Neural cell (in vitro differentiated cells): Measurements from ENCODE around the gene TMEM11. TPM values are rescaled to one million over a fixed set of nuclear protein-coding genes. Genes with fewer than 3 reads are reported as not detected.

Source experiments
- H2AFZ ChIP-seq: fragments of 200-600, 300-800 bp; sonication (generic), shearing (Covaris generic); 2 replicates; pipeline ENCODE4 v1.6.0; 2014; ENCODE audit warnings: low read depth, mild to moderate bottlenecking, antibody characterized with exemption, low read length, moderate library complexity
- H3F3A ChIP-seq: fragments of 200-600 bp; shearing (Covaris generic); 2 replicates; pipeline ENCODE4 v1.6.1; 2016; ENCODE audit warnings: mild to moderate bottlenecking, moderate library complexity, mixed read lengths, antibody characterized with exemption, low read length; ENCODE audit not compliant: insufficient read depth, poor library complexity, severe bottlenecking
- H3K27ac ChIP-seq: fragments of 200-600, 300-800 bp; sonication (generic), shearing (Covaris generic); 2 replicates; pipeline ENCODE4 v1.5.1; 2014; ENCODE audit warnings: mild to moderate bottlenecking, low read length, moderate library complexity
- H3K27me3 ChIP-seq: fragments of 300-800, 200-600 bp; sonication (generic), shearing (Covaris generic); 2 replicates; pipeline ENCODE4 v1.6.0; 2014; ENCODE audit warnings: mild to moderate bottlenecking, low read depth, low read length, moderate library complexity; ENCODE audit not compliant: insufficient read depth
- H3K36me3 ChIP-seq: fragments of 300-800, 200-600 bp; sonication (generic), shearing (Covaris generic); 2 replicates; pipeline ENCODE4 v1.5.1; 2014; ENCODE audit warnings: mild to moderate bottlenecking, antibody characterized with exemption, low read length, moderate library complexity; ENCODE audit not compliant: insufficient read depth
- H3K4me2 ChIP-seq: fragments of 300-800, 200-600 bp; sonication (generic), shearing (Covaris generic); 2 replicates; pipeline ENCODE4 v1.6.0; 2014; ENCODE audit warnings: mild to moderate bottlenecking, low read length
- H3K4me3 ChIP-seq: fragments of 300-800, 200-600 bp; sonication (generic), shearing (Covaris generic); 2 replicates; pipeline ENCODE4 v1.5.1; 2014; ENCODE audit warnings: mild to moderate bottlenecking, low read length, moderate library complexity
- H3K79me2 ChIP-seq: fragments of 200-600 bp; shearing (Covaris generic); replicated peaks from 2 replicates; pipeline ENCODE4 v1.6.0; 2014; ENCODE audit warnings: mild to moderate bottlenecking, low read length, moderate library complexity; ENCODE audit not compliant: insufficient read depth
- H3K9ac ChIP-seq: fragments of 300-800, 200-600 bp; sonication (generic), shearing (Covaris generic); 2 replicates; pipeline ENCODE4 v1.6.1; 2016; ENCODE audit warnings: mild to moderate bottlenecking, low read length, mixed read lengths
- H3K9me2 ChIP-seq: fragments of 200-600 bp; shearing (Covaris generic); 2 replicates; pipeline ENCODE4 v1.6.1; 2016; ENCODE audit warnings: mild to moderate bottlenecking, low read length, mixed read lengths; ENCODE audit not compliant: insufficient read depth
- H3K9me3 ChIP-seq: fragments of 200-600, 300-800 bp; sonication (generic), shearing (Covaris generic); 2 replicates; pipeline ENCODE4 v1.6.1; 2016; ENCODE audit warnings: mild to moderate bottlenecking, mixed run types, low read length, moderate library complexity, mixed read lengths
- H4K20me1 ChIP-seq: fragments of 200-600 bp; shearing (Covaris generic); 2 replicates; pipeline ENCODE4 v1.6.1; 2016; ENCODE audit warnings: mild to moderate bottlenecking, mixed run types; ENCODE audit not compliant: insufficient read depth
- CTCF ChIP-seq: fragments of 450-650 bp; IDR thresholded peaks from 2 replicates; pipeline ENCODE4 v1.5.1; 2014; ENCODE audit warnings: antibody characterized with exemption, mild to moderate bottlenecking, moderate library complexity; ENCODE audit not compliant: poor library complexity, severe bottlenecking
- EP300 ChIP-seq: fragments of 450-650 bp; conservative IDR thresholded peaks from 2 replicates; pipeline ENCODE4 v1.6.1; 2014; ENCODE audit warnings: antibody characterized with exemption, mild to moderate bottlenecking, moderate library complexity; ENCODE audit not compliant: poor library complexity, severe bottlenecking
- EZH2 ChIP-seq: fragments of 200-600, 300-800 bp; shearing (Covaris generic), sonication (generic); IDR thresholded peaks from 2 replicates; pipeline ENCODE4 v1.6.1; 2014; ENCODE audit warnings: antibody characterized with exemption, low read length, borderline replicate concordance, mild to moderate bottlenecking; ENCODE audit not compliant: insufficient read depth, poor library complexity, severe bottlenecking
- MXI1 ChIP-seq: fragments of 450-650 bp; conservative IDR thresholded peaks from 2 replicates; pipeline ENCODE4 v1.6.1; 2014; ENCODE audit warnings: antibody characterized with exemption, mild to moderate bottlenecking; ENCODE audit not compliant: poor library complexity, severe bottlenecking
- POLR2AphosphoS5 ChIP-seq: IDR thresholded peaks from 2 replicates; pipeline ENCODE4 v1.6.1; 2012
- RAD21 ChIP-seq: fragments of 450-650 bp; conservative IDR thresholded peaks from 2 replicates; pipeline ENCODE4 v1.6.1; 2014; ENCODE audit warnings: antibody characterized with exemption, mild to moderate bottlenecking, moderate library complexity
- REST ChIP-seq: IDR thresholded peaks from 2 replicates; pipeline ENCODE4 v1.6.1; 2012; ENCODE audit warnings: borderline replicate concordance
- SMC3 ChIP-seq: fragments of 450-650 bp; conservative IDR thresholded peaks from 2 replicates; pipeline ENCODE4 v1.6.1; 2014; ENCODE audit warnings: antibody characterized with exemption, mild to moderate bottlenecking, moderate library complexity; ENCODE audit not compliant: poor library complexity
- TAF1 ChIP-seq: IDR thresholded peaks from 2 replicates; pipeline ENCODE4 v1.6.1; 2012; ENCODE audit warnings: low read depth
- polyA plus RNA-seq: library from polyadenylated mRNA; depleted of rRNA; stranded (reverse); fragments of >200 nt; gene quantifications from 2 replicates; pipeline ENCODE4 v1.2.3, GENCODE V29; 2014

The TMEM11 gene
- polyA plus RNA-seq, 1 donor from 2014 or later: 24.6 TPM

GRCh38 chr17:21191698-21192097, 22.3 kb downstream of the TMEM11 start:
- Histone ChIP-seq H3K27ac (no peak overlapping the region), H3K9ac (no peak overlapping the region), H3K4me3 (no peak overlapping the region), H3K9me2 (no peaks in the 10 kb centered on the region), H2AFZ (no peak overlapping the region), H3K36me3 (no peaks in the 10 kb centered on the region), H3K27me3 (no peaks in the 10 kb centered on the region), H3K9me3 (no peaks in the 10 kb centered on the region), H3F3A (no peaks in the 10 kb centered on the region), H3K79me2 (no peaks in the 10 kb centered on the region), H4K20me1 (no peaks in the 10 kb centered on the region), H3K4me2 (no peak overlapping the region)
- TF ChIP-seq TAF1 (no peak), MXI1 (no peak), RAD21 (no peak), REST (no peak), CTCF (no peak), SMC3 (no peak), EP300 (no peak)

- no peak overlapping the region for H3K27ac ChIP-seq
- no peak overlapping the region for H3K4me2 ChIP-seq
- no peaks in the 10 kb centered on the region for H3K9me3 ChIP-seq
- no peaks in the 10 kb centered on the region for H3K27me3 ChIP-seq
- H3K4me3 ChIP-seq: no peak overlapping the region
- no peak for TF ChIP-seq CTCF
- TF ChIP-seq EZH2: no peak
- no peak for TF ChIP-seq TAF1
- no peak for TF ChIP-seq REST
- TF ChIP-seq SMC3: no peak
- no peak for TF ChIP-seq POLR2AphosphoS5
- no peak for TF ChIP-seq EP300
- no peak for TF ChIP-seq MXI1
- TF ChIP-seq RAD21: no peak
- H3K9me2 ChIP-seq: no peaks in the 10 kb centered on the region
- no peak overlapping the region for H3K9ac ChIP-seq
- H4K20me1 ChIP-seq: no peaks in the 10 kb centered on the region
- no peaks in the 10 kb centered on the region for H3K36me3 ChIP-seq
- no peaks in the 10 kb centered on the region for H3F3A ChIP-seq
- no peaks in the 10 kb centered on the region for H3K79me2 ChIP-seq
- no peak overlapping the region for H2AFZ ChIP-seq
Observed at GRCh38 chr17:21190078-21190477, 23.9 kb downstream of the TMEM11 start.
